ENCODE measurements around the gene MADD.

- TF ChIP-seq CTCF (IDR thresholded peaks at IDR 0.05; ENCODE audit: borderline replicate concordance, extremely low read depth, low read length, poor library complexity, severe bottlenecking) (peak; percentile 43), EZH2 (IDR thresholded peaks at IDR 0.05; ENCODE audit: borderline replicate concordance, low read depth, low read length, severe bottlenecking) (no peak)
Observed at GRCh38 chr11:47257517-47258316, 12.2 kb upstream of the MADD start, which contains the start of gene NR1H3.

Measured in DND-41 (cell line).